HUDEP-2 (cell line): ENCODE results near the gene C20orf202.
A peak's percentile ranks its signal among the peaks of the same experiment; 100 is the strongest.

Experiments used
- DNase-seq, 76 experiments: peaks; one replicate each; lab custom pipeline; 2025; ENCODE audit not compliant: unreplicated experiment in 76 of 76; lab: John Stamatoyannopoulos, UW

C20orf202 gene

DNA sequence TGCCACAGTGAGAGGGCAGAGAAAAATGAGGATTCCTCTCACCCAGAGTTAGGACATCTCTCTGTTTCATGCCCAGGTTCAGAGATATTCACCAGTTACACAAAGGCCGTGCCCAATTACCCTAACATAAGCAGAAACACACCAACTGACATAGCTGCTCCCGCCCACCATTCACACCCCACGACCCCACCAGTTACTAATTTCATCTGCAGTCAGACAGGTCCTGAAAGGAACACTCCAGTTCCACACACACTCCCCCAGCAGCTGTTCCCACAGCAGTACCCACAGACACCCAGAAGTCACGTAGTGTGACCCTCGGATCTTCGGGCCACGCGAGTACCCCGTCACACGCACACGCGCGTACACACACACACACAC is 19.0 kb upstream of the C20orf202 start:
- no peak for DNase-seq

GRCh38 chr20:1184638-1185315 is 18.5 kb upstream of the C20orf202 start, which contains the start of gene TMEM74B:
TSS of gene TMEM74B (minus strand) at chr20:1184981. CDS start at chr20:1183801, 1,180 bp downstream.
- DNase-seq = peak in 1 of 76 experiments; percentile 12

GRCh38 chr20:1185316-1185741 is 17.9 kb upstream of the C20orf202 start:
- DNase-seq = peak in 1 of 76 experiments; percentile 36

DNA sequence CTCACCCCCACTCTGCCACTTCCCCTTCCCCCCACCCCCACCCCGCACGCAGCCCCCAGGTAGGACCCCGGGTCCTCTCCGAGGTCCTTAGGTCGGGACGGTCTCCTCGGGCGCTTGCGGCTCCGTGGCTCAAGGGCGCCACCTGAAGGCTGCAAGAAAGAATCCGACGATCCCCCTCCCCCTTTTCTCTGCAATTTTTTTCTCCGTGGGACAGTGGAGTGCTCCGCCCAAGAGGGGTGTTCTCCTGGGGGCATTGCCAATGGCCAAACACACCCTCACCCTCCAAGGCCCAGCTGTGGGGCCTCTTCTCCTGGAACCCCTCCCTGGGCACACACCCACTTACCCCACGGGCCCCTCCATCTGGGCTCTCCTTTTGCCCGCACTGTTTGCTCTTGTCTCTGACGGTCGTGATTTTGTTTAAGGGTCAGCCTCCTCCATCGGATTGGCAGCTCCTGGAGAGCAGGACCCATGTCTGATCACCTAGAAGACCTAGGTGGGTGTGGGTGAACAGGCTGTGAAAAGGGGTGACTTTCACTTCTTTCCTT is 17.4 kb upstream of the C20orf202 start:
- DNase-seq = peak in 57 of 76 experiments; percentile 7 to 72 (median 44)

DNA sequence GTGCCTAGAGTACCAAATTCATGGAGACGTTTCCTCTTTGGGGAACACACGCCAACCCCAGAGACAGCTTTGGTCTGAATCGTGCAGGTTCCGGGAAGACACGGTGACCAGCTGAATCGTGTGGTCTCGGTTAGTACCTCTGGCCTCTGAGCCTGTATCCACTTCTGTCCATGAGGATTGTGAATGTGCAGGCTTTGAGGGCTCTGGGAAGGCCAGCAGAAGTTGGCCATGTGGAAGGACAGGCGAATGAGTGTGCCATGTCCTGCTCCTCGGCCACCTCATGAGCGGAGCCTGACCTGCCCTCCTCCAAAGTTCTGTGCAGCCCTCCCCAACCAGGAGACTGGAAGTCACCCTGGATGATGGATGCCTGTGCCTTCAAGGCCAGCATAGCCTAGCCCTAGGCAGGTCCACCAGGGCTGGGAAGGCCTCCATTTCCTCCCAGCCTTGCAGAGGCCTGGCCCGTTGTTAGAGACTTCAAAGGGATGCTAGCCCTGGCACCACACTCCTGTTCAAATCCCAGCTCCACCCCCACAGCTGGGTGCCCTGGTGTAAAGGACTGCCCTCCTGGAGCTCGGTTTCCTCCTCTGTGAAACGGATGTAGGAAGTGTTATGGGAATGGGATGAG is 16.8 kb upstream of the C20orf202 start:
- DNase-seq = no peak

DNA sequence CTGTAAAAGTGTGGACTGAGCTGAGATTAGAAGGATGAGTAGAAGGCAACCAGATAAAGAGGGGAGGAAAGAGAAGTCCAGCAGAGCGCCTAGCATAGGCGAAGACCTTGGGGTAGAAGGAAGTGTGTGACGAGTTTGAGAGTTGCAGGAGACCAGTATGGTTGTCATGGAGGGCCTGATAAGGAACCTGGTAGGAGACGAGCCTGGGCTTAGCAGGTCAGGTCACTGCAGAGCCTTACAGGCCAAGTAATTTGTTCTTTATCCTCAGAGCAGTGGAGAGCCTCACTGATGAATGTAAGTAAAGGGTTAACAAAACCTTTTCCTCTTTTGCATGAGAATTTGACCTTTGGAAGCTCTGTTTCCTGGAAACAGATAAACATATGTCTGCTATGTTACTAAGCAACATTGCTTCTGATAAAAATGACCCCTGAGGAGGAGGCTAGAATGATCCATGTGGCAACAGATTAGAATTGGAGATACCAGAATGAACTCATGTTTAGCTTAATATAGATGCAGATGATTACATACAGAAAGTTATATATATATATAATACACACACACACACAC is 15.6 kb upstream of the C20orf202 start:
- DNase-seq = peak in 52 of 76 experiments; percentile 14 to 85 (median 57)

DNA sequence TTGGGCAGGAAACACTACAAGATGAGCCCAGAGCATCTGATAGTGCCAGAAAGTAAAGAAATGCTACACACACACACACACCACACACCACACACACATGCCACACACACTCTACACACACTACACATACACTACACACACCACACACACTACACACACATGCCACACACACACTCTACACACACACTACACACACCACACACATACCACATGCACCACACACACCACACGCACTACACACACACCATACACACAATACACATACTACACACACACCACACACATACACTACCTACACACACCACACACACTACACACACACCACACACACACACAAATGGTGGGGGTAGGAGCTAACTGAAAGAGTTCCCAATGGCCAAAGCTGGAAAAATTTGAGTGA is 14.9 kb upstream of the C20orf202 start:
- no peak for DNase-seq

DNA sequence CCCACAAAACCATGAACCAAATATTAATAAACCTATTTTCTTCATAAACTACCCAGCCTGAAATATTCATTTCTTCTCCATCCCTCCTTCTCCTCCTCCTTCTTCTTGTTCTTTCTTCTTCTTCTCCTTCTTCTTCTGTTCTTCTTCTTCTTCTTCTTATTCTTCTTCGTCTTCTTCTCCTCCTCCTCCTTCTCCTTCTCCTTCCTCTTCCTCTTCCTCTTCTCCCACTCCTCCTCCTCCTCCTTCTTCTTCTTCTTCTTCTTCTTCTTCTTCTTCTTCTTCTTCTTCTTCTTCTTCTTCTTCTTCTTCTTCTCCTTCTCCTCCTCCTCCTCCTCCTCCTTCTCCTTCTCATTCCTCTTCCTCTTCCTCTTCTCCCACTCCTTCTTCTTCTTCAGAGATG is 13.4 kb upstream of the C20orf202 start:
- no peak for DNase-seq

GRCh38 chr20:1190847-1191246 is 12.4 kb upstream of the C20orf202 start:
- DNase-seq = peak in 20 of 76 experiments; percentile 3 to 61 (median 30)

GRCh38 chr20:1191299-1191698 is 12.0 kb upstream of the C20orf202 start:
- no peak for DNase-seq

DNA sequence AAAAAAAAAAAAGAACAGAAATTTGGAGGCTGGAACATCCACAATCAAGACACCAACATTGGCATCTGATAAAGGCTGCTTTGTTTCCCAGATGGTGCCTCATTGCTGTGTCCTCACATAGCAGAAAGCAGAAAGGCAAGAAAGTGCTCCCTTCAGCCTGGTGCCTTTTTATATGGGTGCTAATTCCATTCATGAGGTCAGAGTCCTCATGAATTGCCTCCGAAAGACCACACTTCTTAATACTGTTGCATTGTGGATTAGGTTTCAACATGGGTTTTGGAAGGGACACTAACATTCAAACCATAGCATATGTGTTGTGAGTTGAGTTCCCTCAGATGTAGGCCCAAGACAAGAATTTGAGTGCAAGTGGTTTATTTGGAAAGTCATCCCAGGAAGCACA is 8.0 kb upstream of the C20orf202 start:
- DNase-seq = no peak

GRCh38 chr20:1196634-1197033 is 6.6 kb upstream of the C20orf202 start:
- no peak for DNase-seq

- no peak for DNase-seq
Measured at GRCh38 chr20:1197801-1198200, 5.5 kb upstream of the C20orf202 start.

- no peak for DNase-seq
Measured at GRCh38 chr20:1198751-1199150, 4.5 kb upstream of the C20orf202 start.

DNA sequence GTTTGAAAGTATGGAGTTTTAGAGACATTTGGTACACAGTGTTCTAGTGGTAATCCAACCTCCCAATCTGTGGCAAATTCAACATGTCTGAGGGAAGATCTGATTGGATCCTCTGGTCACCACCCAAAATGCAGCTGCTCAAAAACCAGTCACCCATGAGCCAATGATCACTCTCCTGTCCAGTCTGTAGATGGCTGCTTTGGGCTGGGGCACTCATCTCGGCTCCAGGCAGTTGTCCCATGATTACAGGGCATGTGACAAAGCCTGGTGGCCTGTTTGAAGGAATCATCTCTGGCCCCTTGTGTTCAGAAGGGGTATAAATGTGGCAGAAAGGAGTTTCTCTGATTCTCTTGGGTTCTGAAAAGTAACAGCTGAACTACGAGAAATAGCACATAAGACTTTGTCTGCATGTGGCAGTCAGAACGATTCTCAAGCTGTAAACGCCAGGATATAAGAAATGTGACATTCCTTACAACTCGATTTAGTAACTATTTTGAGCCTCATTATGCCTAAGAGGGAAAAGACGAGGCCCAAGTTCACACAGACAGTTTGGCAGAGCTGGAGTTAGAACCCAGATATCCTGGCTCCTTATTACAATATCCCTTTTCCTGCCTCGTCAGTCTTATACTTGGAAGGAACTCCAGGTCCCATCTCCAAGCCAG is 3.9 kb upstream of the C20orf202 start:
- DNase-seq = peak in 2 of 76 experiments; percentile 8 to 14

DNA sequence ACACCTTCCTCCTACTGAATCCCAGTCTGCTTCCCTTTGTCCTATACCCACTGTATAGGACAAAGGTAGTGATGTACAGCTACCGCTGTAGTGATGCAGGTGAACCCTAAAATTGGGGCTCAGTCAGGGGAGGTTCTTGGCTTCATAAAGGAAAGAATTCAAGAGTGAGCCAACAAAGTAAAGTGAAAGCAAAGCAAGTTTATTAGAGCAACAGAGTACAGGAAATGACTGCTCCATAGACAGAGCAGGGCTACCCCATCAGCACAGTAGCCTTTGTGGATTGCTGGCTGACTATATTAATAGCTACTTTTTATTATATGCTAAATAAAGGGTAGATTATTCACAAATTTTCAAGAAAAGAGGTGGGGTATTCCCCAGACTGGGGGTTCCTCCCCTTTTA is 3.3 kb upstream of the C20orf202 start:
- no peak for DNase-seq

- DNase-seq = no peak
Measured at GRCh38 chr20:1203630-1204029, 376 bp downstream of the C20orf202 start.

DNA sequence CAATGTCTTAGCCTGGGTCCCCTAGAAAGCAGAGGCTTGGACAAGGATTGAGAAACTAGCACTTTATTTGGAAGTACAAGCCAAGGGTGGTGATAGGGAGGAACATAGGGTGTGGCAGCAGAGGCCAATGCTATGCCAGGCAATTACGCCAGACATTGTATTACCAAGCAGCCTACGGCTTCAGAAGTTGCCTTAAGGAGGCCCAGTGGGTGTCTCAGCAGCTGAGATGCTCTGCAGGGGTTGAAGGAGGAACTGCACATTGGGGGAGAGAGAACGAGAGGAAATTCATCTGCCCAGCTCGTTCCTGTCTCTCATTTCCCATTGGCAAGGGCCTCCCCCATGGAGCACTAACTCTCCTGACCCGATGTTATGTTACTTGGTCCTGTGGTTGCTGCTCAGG is 859 bp downstream of the C20orf202 start:
- peak in 3 of 76 experiments; percentile 9 to 17 (median 13) for DNase-seq

GRCh38 chr20:1204576-1204975 is 1.3 kb downstream of the C20orf202 start:
- no peak for DNase-seq

GRCh38 chr20:1205802-1206201 is 2.5 kb downstream of the C20orf202 start:
- no peak for DNase-seq
